GM19043 (cell line): ENCODE results near the gene BICDL2.

Experiments used
- ATAC-seq: cut with Tn5 transposase; IDR thresholded peaks from one replicate; pipeline ENCODE4 v1.9.1; 2021; ENCODE audit warnings: low read depth; ENCODE audit not compliant: unreplicated experiment

Gene BICDL2

GRCh38 chr16:3026609-3027488 lies 9.9 kb downstream of the BICDL2 start:
- no peak for ATAC-seq

GRCh38 chr16:3026003-3026378 lies 10.8 kb downstream of the BICDL2 start:
- no peak for ATAC-seq

GRCh38 chr16:3025032-3026002 lies 11.4 kb downstream of the BICDL2 start:
- no peak for ATAC-seq

GRCh38 chr16:3023669-3024478 lies 12.9 kb downstream of the BICDL2 start, which contains the start of the genes HCFC1R1 and THOC6:
HCFC1R1 (minus strand) TSS chr16:3023942; CDS start chr16:3023941, 1 bp downstream.
THOC6 (plus strand) TSS chr16:3024035; CDS start chr16:3024327, 292 bp downstream.
- ATAC-seq = peak; percentile 76

GRCh38 chr16:3023415-3023668 lies 13.4 kb downstream of the BICDL2 start:
- ATAC-seq = no peak

GRCh38 chr16:3022684-3023414 lies 13.9 kb downstream of the BICDL2 start:
- ATAC-seq = no peak

GRCh38 chr16:3022208-3022683 lies 14.5 kb downstream of the BICDL2 start:
- ATAC-seq = no peak

GRCh38 chr16:3021449-3022207 lies 15.1 kb downstream of the BICDL2 start:
- no peak for ATAC-seq

GRCh38 chr16:3020604-3021448 lies 15.9 kb downstream of the BICDL2 start:
- ATAC-seq = no peak

GRCh38 chr16:3020247-3020603 lies 16.5 kb downstream of the BICDL2 start, which contains the start of gene TNFRSF12A:
TNFRSF12A (plus strand) TSS chr16:3020368; CDS start chr16:3020398, 30 bp downstream.
- no peak for ATAC-seq

GRCh38 chr16:3019594-3020246 lies 17.0 kb downstream of the BICDL2 start:
- ATAC-seq = no peak

- ATAC-seq = no peak
Measured at GRCh38 chr16:3017794-3018506, 18.8 kb downstream of the BICDL2 start, which contains the start of gene CLDN6. CLDN6 (minus strand) TSS chr16:3018183; CDS start chr16:3016021, 2,162 bp downstream.

GRCh38 chr16:3017344-3017743 lies 19.4 kb downstream of the BICDL2 start:
- ATAC-seq = no peak

GRCh38 chr16:3015865-3016521 lies 20.8 kb downstream of the BICDL2 start:
- no peak for ATAC-seq

- ATAC-seq = no peak
Measured at GRCh38 chr16:3014971-3015370, 21.8 kb downstream of the BICDL2 start.

- ATAC-seq = no peak
Measured at GRCh38 chr16:3013998-3014690, 22.6 kb downstream of the BICDL2 start.
